HepG2 (cell line): Measurements from ENCODE around the gene DNM3. TPM values are rescaled to one million over a fixed set of nuclear protein-coding genes. Genes with fewer than 3 reads are reported as not detected.

Experiments used
- ATAC-seq: fragments of 200-7000 bp; cut with Tn5 transposase; 3 replicates; pipeline ENCODE4 v1.9.1; 2020; ENCODE audit warnings: mild to moderate bottlenecking, moderate library complexity
- BruUV-seq: library from RNA; stranded (reverse); fragments of 400-500 nt; replicated peaks from 2 replicates; lab custom pipeline; 2021; lab: Mats Ljungman, UMichigan
- CTCF ChIA-PET: fragments of 300-600 bp; formaldehyde crosslinking; extraction: SDS; loops from one replicate; lab custom pipeline; 2021; ENCODE audit warnings: low total read pairs, inconsistent platforms, low intra/inter-chr PET ratio; lab: Yijun Ruan, JAX
- POLR2A ChIA-PET: fragments of 350-600 bp; sonication (Branson Sonifier 250); formaldehyde crosslinking; loops from one replicate; lab custom pipeline; 2020; ENCODE audit warnings: antibody characterized with exemption, inconsistent platforms; lab: Yijun Ruan, JAX
- DNase-seq: peaks from one replicate; pipeline ENCODE4 v3.0.0-alpha.2; 2015; ENCODE audit warnings: low spot score
- FAIRE-seq: peaks from 3 replicates; lab custom pipeline; 2011; peaks lifted over from hg19 to GRCh38; lab: Jason Lieb, UNC
- H2AFZ ChIP-seq: one replicate; pipeline ENCODE4 v1.6.1; 2011; ENCODE audit warnings: low read length, inconsistent platforms
- H3K27ac ChIP-seq: fragments of 300-600 bp; 3 replicates; pipeline ENCODE4 v1.8.0; 2011; ENCODE audit warnings: mixed run types, mild to moderate bottlenecking, mixed read lengths, low read length, inconsistent platforms; ENCODE audit not compliant: insufficient read depth; ENCODE audit errors: extremely low read length
- H3K27me3 ChIP-seq, 2 experiments: fragments of 200-600 bp in 1 of 2; 2 replicates in 1 of 2; 3 replicates in 1 of 2; pipeline versions ENCODE4 v1.6.0 to v1.8.0; 2011; ENCODE audit warnings: low read length in 2 of 2, mild to moderate bottlenecking in 2 of 2, moderate library complexity in 2 of 2, inconsistent platforms in 1 of 2; ENCODE audit not compliant: insufficient read depth in 2 of 2, control insufficient read depth in 1 of 2
- H3K36me3 ChIP-seq, 2 experiments: fragments of 200-600 bp in 1 of 2; replicated peaks in 1 of 2; 2 replicates in 1 of 2; 3 replicates in 1 of 2; pipeline versions ENCODE4 v1.5.1 to v1.8.0; 2011; ENCODE audit warnings: low read length in 2 of 2, inconsistent platforms in 1 of 2; ENCODE audit not compliant: insufficient read depth in 2 of 2, control insufficient read depth in 1 of 2
- H3K4me1 ChIP-seq: 2 replicates; pipeline ENCODE4 v1.5.1; 2012; ENCODE audit warnings: low read length, inconsistent platforms; ENCODE audit not compliant: insufficient read depth
- H3K4me2 ChIP-seq: 2 replicates; pipeline ENCODE4 v1.6.0; 2011; ENCODE audit warnings: low read depth, low read length, inconsistent platforms
- H3K4me3 ChIP-seq, 3 experiments: fragments of 200-600 bp in 1 of 3; sonication (generic), shearing (Covaris generic) in 1 of 3; replicated peaks in 1 of 3; 2 replicates each; pipeline ENCODE4 v1.5.1; 2011 to 2016; ENCODE audit warnings: low read length in 3 of 3, inconsistent platforms in 2 of 3, low read depth in 2 of 3, mild to moderate bottlenecking in 2 of 3, control low read depth in 1 of 3, mixed read lengths in 1 of 3; ENCODE audit not compliant: insufficient read depth in 1 of 3
- H3K79me2 ChIP-seq: one replicate; pipeline ENCODE4 v1.6.1; 2011; ENCODE audit warnings: low read length, inconsistent platforms; ENCODE audit not compliant: insufficient read depth
- H3K9ac ChIP-seq: 2 replicates; pipeline ENCODE4 v1.6.0; 2011; ENCODE audit warnings: mild to moderate bottlenecking, low read depth, low read length, inconsistent platforms; ENCODE audit not compliant: insufficient read depth
- H3K9me3 ChIP-seq: 2 replicates; pipeline ENCODE4 v1.5.1; 2012; ENCODE audit warnings: mild to moderate bottlenecking, low read length
- H4K20me1 ChIP-seq: 2 replicates; pipeline ENCODE4 v1.6.0; 2011; ENCODE audit warnings: inconsistent platforms, mild to moderate bottlenecking, low read length, moderate library complexity; ENCODE audit not compliant: insufficient read depth
- ARHGAP35 ChIP-seq: sonication (generic); formaldehyde crosslinking; IDR thresholded peaks from 2 replicates; pipeline ENCODE4 v1.9.0; 2022; ENCODE audit warnings: mild to moderate bottlenecking, inconsistent platforms, moderate library complexity, missing genetic modification reagents, borderline replicate concordance
- ETV6 ChIP-seq: sonication (generic); formaldehyde crosslinking; conservative IDR thresholded peaks from 2 replicates; pipeline ENCODE4 v1.4.0; 2020; ENCODE audit warnings: missing genetic modification reagents
- GATAD1 ChIP-seq: IDR thresholded peaks from 2 replicates; pipeline ENCODE4 v1.6.1; 2016; ENCODE audit warnings: missing genetic modification reagents, missing compliant biosample characterization
- MAFF ChIP-seq: IDR thresholded peaks from 2 replicates; pipeline ENCODE4 v1.6.1; 2011; ENCODE audit warnings: low read depth, low read length, improper control_type of control experiment
- NONO ChIP-seq, 2 experiments: fragments of 450-650 bp in 1 of 2; sonication (generic) in 1 of 2; formaldehyde crosslinking in 1 of 2; IDR thresholded peaks in 1 of 2; conservative IDR thresholded peaks in 1 of 2; 2 replicates each; pipeline versions ENCODE4 v1.6.1 to v1.8.0; 2017 to 2022; ENCODE audit warnings: mild to moderate bottlenecking in 1 of 2, missing genetic modification reagents in 1 of 2, moderate library complexity in 1 of 2
- NR2F2 ChIP-seq: IDR thresholded peaks from 2 replicates; pipeline ENCODE4 v1.6.1; 2012; ENCODE audit warnings: low read depth, inconsistent platforms, borderline replicate concordance
- PCBP1 ChIP-seq: fragments of 200-400 bp; formaldehyde crosslinking; IDR thresholded peaks from 2 replicates; pipeline ENCODE4 v1.6.1; 2017; ENCODE audit warnings: mild to moderate bottlenecking, low read depth, low read length, borderline replicate concordance
- TAF1 ChIP-seq: sonication (generic); formaldehyde crosslinking; IDR thresholded peaks from 2 replicates; pipeline ENCODE4 v1.4.0; 2020; ENCODE audit warnings: missing genetic modification reagents
- TRIM24 ChIP-seq: sonication (generic); formaldehyde crosslinking; IDR thresholded peaks from 2 replicates; pipeline ENCODE4 v1.8.0; 2022; ENCODE audit warnings: mild to moderate bottlenecking, missing genetic modification reagents
- ZBTB1 ChIP-seq: sonication (generic); formaldehyde crosslinking; IDR thresholded peaks from 2 replicates; pipeline ENCODE4 v1.4.0; 2020; ENCODE audit warnings: missing genetic modification reagents, borderline replicate concordance
- ZKSCAN1 ChIP-seq: fragments of 150-350 bp; IDR thresholded peaks from 2 replicates; pipeline ENCODE4 v1.6.1; 2014; ENCODE audit warnings: low read length
- ZNF10 ChIP-seq: sonication (generic); formaldehyde crosslinking; IDR thresholded peaks from 2 replicates; pipeline ENCODE4 v1.4.0; 2020; ENCODE audit warnings: mild to moderate bottlenecking, low read depth, missing genetic modification reagents, borderline replicate concordance
- ZNF24 ChIP-seq: fragments of 450-650 bp; IDR thresholded peaks from 2 replicates; pipeline ENCODE4 v1.6.1; 2017; ENCODE audit warnings: antibody characterized with exemption, mild to moderate bottlenecking
- ZNF674 ChIP-seq: sonication (generic); formaldehyde crosslinking; IDR thresholded peaks from 2 replicates; pipeline ENCODE4 v1.5.0; 2020; ENCODE audit warnings: low read depth, mild to moderate bottlenecking, missing genetic modification reagents
- ZNF878 ChIP-seq: sonication (generic); formaldehyde crosslinking; IDR thresholded peaks from 2 replicates; pipeline ENCODE4 v1.8.1; 2023; ENCODE audit warnings: mild to moderate bottlenecking, missing genetic modification reagents, moderate library complexity
- WGBS: methylation state at CpG from one replicate; pipeline ENCODE4 v1.1.6; 2017; ENCODE audit warnings: low lambda C conversion rate; 5-methylcytosine and 5-hydroxymethylcytosine counted together
- in situ Hi-C: cut with HindIII; loops from 2 replicates; pipeline ENCODE4 v1.10.0; 2017; ENCODE audit warnings: low pct_unique_long_range_greater_than_20kb; ENCODE audit not compliant: extremely low pct_ligation_motif_present
- intact Hi-C: fragments of 100-400 bp; cut with micrococcal nuclease; formaldehyde crosslinking; loops from one replicate; pipeline ENCODE4 v1.10.0; 2022; ENCODE audit not compliant: unreplicated experiment
- polyA plus RNA-seq, 8 experiments: library from polyadenylated mRNA; depleted of rRNA in 3 of 8; stranded (reverse) in 7 of 8; unstranded in 1 of 8; fragments of >200 nt; fragmentation: Illumina TruSeq in 4 of 8; extraction: Trizol in 4 of 8; gene quantifications; 2 replicates each; pipeline versions ENCODE4 v1.2.1 to v1.2.3, GENCODE V29; 2011 to 2016; ENCODE audit warnings: low read depth in 4 of 8, missing spikeins in 1 of 8, mixed read lengths in 1 of 8; ENCODE audit not compliant: insufficient read depth in 1 of 8
- total RNA-seq, 5 experiments: library from RNA; depleted of rRNA; stranded (reverse); fragments of >200 nt; fragmentation: Illumina TruSeq; extraction: Trizol; gene quantifications; 2 replicates each; pipeline ENCODE4 v1.2.3, GENCODE V29; 2016; ENCODE audit warnings: low read depth in 1 of 5

The DNM3 gene
- total and polyA plus RNA-seq, 2 of the 13 experiments (the other 11 are each of a cell fraction or from before 2014, with no cell fraction given): 0.05 TPM; not detected in 1

GRCh38 chr1:171961861-171962260, 120.6 kb downstream of the DNM3 start:
- H3K4me1 ChIP-seq: no peaks in the 10 kb centered on the region
- DNase-seq (no peak), FAIRE-seq (no peak), ATAC-seq (no peak)
- H3K9ac ChIP-seq: no peak overlapping the region
- TF ChIP-seq ZNF674 (CRISPR knock-in tag): no peak
- TF ChIP-seq ZNF10 (CRISPR knock-in tag): no peak
- TF ChIP-seq ARHGAP35 (CRISPR knock-in tag): no peak
- TF ChIP-seq TAF1 (CRISPR knock-in tag): no peak
- no peak for TF ChIP-seq TRIM24 (CRISPR knock-in tag)
- no peak for TF ChIP-seq PCBP1
- no peak for TF ChIP-seq MAFF
- TF ChIP-seq ETV6 (CRISPR knock-in tag): no peak
- TF ChIP-seq ZNF24: no peak
- TF ChIP-seq ZBTB1: no peak
- TF ChIP-seq ZKSCAN1: no peak
- TF ChIP-seq NR2F2: no peak
- no peak for TF ChIP-seq GATAD1 (CRISPR knock-in tag)
- TF ChIP-seq NONO (IDR thresholded peaks at IDR 0.05): no peak
- no peak for TF ChIP-seq NONO (CRISPR knock-in tag; conservative IDR thresholded peaks at IDR 0.05)
- TF ChIP-seq ZNF878 (CRISPR knock-in tag): no peak
- no peaks in the 10 kb centered on the region for H3K79me2 ChIP-seq
- no peak overlapping the region for H3K4me2 ChIP-seq
- no peak overlapping the region for H3K4me3 ChIP-seq
- in situ Hi-C loops: no loop called here
- 50% methylated on average over 1 of the region's 1 CpG for WGBS
- intact Hi-C loops: no loop called here
- H3K27me3 ChIP-seq: no peaks in the 10 kb centered on the region
- no peaks in the 10 kb centered on the region for H3K36me3 ChIP-seq
- ChIA-PET CTCF (no interaction called here), POLR2A (no interaction called here)
- H2AFZ ChIP-seq: no peak overlapping the region
- H4K20me1 ChIP-seq: no peaks in the 10 kb centered on the region
- no peaks in the 10 kb centered on the region for H3K9me3 ChIP-seq
- no TSS peak for BruUV-seq
- H3K27ac ChIP-seq: no peak overlapping the region
